Neural progenitor cell (in vitro differentiated cells): ENCODE data around the gene TBC1D20.

Source experiments
- CTCF ChIP-seq: fragments of 200-600 bp; sonication (generic); IDR thresholded peaks from 2 replicates; pipeline ENCODE4 v1.5.1; 2017; ENCODE audit warnings: antibody characterized with exemption, mild to moderate bottlenecking
- EZH2phosphoT487 ChIP-seq: fragments of 200-600 bp; sonication (generic); IDR thresholded peaks from 2 replicates; pipeline ENCODE4 v1.6.1; 2017; ENCODE audit warnings: antibody characterized with exemption

- TF ChIP-seq EZH2phosphoT487 (no peak), CTCF (no peak)
Observed at GRCh38 chr20:504632-505075, 42.3 kb upstream of the TBC1D20 start.
